ENCODE results near the gene KLHL13. TPM values are rescaled to one million over a fixed set of nuclear protein-coding genes. Genes with fewer than 3 reads are reported as not detected.
"Not testable (repeated sequence)": the region's sequence is repeated elsewhere in the genome, so short reads cannot be mapped to it uniquely, and the experiment has no call there.

Gene KLHL13
- total and polyA plus RNA-seq, 8 donors, result 1.8 to 45.0 (median 4.3) TPM

GRCh38 chrX:117959045-117959444 lies 157.6 kb downstream of the KLHL13 start:
- intact Hi-C loops (cut with DNase I; ENCODE audit: low total_unique reads), result no loop called here
- Histone ChIP-seq H3K27ac (no peak overlapping the region), H3K27me3 (no peaks in the 10 kb centered on the region), H3K9me3 (no peaks in the 10 kb centered on the region), H3K4me3 (no peak overlapping the region), H3K36me3 (no peaks in the 10 kb centered on the region), H3K4me1 (no peaks in the 10 kb centered on the region)
- no peak for DNase-seq
- TF ChIP-seq, protein P1, sequence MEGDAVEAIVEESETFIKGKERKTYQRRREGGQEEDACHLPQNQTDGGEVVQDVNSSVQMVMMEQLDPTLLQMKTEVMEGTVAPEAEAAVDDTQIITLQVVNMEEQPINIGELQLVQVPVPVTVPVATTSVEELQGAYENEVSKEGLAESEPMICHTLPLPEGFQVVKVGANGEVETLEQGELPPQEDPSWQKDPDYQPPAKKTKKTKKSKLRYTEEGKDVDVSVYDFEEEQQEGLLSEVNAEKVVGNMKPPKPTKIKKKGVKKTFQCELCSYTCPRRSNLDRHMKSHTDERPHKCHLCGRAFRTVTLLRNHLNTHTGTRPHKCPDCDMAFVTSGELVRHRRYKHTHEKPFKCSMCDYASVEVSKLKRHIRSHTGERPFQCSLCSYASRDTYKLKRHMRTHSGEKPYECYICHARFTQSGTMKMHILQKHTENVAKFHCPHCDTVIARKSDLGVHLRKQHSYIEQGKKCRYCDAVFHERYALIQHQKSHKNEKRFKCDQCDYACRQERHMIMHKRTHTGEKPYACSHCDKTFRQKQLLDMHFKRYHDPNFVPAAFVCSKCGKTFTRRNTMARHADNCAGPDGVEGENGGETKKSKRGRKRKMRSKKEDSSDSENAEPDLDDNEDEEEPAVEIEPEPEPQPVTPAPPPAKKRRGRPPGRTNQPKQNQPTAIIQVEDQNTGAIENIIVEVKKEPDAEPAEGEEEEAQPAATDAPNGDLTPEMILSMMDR (IDR thresholded peaks at IDR 0.05), result no peak
- no peak for TF ChIP-seq EP300 (IDR thresholded peaks at IDR 0.05)
- WGBS, 5 donors, result 76 to 90% (median 88%) methylated on average over 4 of the region's 4 CpGs

DNA sequence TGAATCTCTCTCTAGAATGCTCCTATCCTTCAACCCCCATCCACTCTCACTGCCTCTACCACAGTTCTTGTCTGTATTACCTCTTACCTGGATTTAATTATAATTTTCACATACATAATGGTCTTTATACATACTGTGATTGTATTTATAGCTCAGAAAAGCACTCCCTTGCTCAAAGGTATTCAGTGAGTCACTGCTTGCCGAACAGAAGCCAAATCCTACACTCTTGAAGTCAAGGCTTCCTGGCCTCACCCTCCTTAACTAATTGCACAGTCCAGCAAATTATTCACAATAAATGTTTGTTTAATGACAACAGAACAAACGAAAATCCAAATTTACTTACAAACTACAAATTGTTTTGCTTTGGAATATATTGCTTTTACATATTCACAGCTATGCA lies 159.5 kb downstream of the KLHL13 start:
- TF ChIP-seq EP300 (IDR thresholded peaks at IDR 0.05) (no peak), POLR2A (IDR thresholded peaks at IDR 0.05) (no peak), POLR2AphosphoS5 (IDR thresholded peaks at IDR 0.05) (no peak)
- TF ChIP-seq, protein P1 (IDR thresholded peaks at IDR 0.05), result no peak
- no peak overlapping the region for H3K4me3 ChIP-seq
- H3K36me3 ChIP-seq, result no peaks in the 10 kb centered on the region
- H3K4me1 ChIP-seq, result no peaks in the 10 kb centered on the region
- no peaks in the 10 kb centered on the region for H3K9me3 ChIP-seq
- H3K27ac ChIP-seq, result no peak overlapping the region
- intact Hi-C loops (cut with DNase I; ENCODE audit: low total_unique reads), result no loop called here
- DNase-seq, result peak in 1 of 2 donors; percentile 42
- no peaks in the 10 kb centered on the region for H3K27me3 ChIP-seq
- WGBS, 5 donors, result 19 to 34% (median 24%) methylated on average over 2 of the region's 2 CpGs

GRCh38 chrX:117939296-117939695 lies 177.3 kb downstream of the KLHL13 start:
- DNase-seq; H3K4me1 ChIP-seq; H3K27me3 ChIP-seq; intact Hi-C loops (cut with DNase I; ENCODE audit: low total_unique reads); H3K27ac ChIP-seq; H3K9me3 ChIP-seq; H3K4me3 ChIP-seq; H3K36me3 ChIP-seq: not testable (repeated sequence)
- WGBS, 5 donors, result 54 to 100% (median 70%) methylated on average over 1 of the region's 1 CpG

DNA sequence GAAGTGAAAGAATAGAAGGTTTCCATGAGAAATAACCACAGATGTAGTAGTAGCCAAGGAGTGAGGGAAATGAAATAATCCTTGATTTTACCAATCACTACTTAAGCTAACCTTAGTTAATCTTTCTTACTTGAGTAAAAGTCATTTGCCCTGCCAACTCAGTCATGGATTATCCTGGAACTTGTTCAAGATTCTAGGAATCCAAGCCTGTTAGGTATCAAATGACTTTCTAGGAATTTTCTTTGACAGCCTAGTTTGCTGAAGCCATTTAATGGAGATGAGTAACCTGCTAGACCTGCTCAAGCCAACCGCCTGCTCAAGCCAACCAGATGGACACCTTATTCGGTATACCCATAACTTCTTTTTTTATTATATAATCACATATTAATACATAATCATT lies 180.5 kb downstream of the KLHL13 start:
- intact Hi-C loops (cut with DNase I; ENCODE audit: low total_unique reads), result no loop called here
- no peak for TF ChIP-seq POLR2A (IDR thresholded peaks at IDR 0.05)
- TF ChIP-seq, protein P1 (IDR thresholded peaks at IDR 0.05), result no peak
- no peak for TF ChIP-seq EP300 (IDR thresholded peaks at IDR 0.05)
- TF ChIP-seq POLR2AphosphoS5 (IDR thresholded peaks at IDR 0.05), result no peak
- no peaks in the 10 kb centered on the region for H3K9me3 ChIP-seq
- no peaks in the 10 kb centered on the region for H3K27me3 ChIP-seq
- H3K4me3 ChIP-seq, result no peak overlapping the region
- no peaks in the 10 kb centered on the region for H3K36me3 ChIP-seq
- 78 to 98% (median 85%) methylated on average over 2 of the region's 2 CpGs for WGBS, 5 donors
- no peak for DNase-seq
- H3K27ac ChIP-seq, result no peak overlapping the region
- no peaks in the 10 kb centered on the region for H3K4me1 ChIP-seq

DNA sequence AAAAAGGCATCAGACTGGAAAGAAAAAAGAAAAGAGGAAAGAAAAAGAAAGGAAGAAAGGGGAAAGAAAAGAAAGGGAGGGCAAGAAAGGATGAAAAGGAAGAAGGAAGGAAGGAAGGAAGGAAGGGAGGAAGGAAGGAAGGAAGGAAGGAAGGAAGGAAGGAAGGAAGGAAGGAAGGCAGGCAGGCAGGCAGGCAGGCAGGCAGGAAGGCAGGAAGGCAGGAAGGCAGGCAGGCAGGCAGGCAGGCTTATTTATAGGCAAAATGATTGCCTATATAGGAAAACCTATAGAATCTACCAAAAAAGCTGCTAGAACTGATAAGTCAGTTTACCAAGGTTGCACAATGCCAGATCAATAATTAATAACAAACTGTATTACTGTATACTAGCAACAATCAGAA lies 186.5 kb downstream of the KLHL13 start:
- H3K27ac ChIP-seq; H3K27me3 ChIP-seq; H3K4me1 ChIP-seq; H3K36me3 ChIP-seq; intact Hi-C loops (cut with DNase I; ENCODE audit: low total_unique reads); H3K9me3 ChIP-seq; DNase-seq; H3K4me3 ChIP-seq: not testable (repeated sequence)

DNA sequence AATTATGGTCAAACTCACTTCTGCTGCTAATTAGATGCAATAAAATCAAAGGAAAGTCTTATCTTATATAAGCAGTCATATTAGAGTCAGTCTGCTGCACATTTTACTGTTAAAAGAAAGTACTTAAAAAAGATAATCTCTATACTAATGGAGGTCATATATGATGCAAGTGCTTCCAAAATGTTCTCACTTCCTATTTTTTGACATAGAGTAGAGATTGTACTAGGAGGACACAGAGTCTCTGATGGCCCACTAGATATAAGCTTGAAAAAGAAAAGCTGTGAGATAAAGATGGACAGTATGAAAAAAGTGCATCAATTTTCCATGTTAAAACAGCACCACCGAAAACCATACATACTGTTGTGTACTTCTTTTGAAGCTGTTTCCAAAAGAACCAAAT lies 196.9 kb downstream of the KLHL13 start:
- intact Hi-C loops (cut with DNase I; ENCODE audit: low total_unique reads), result no loop called here
- Histone ChIP-seq H3K4me3 (no peak overlapping the region), H3K27me3 (no peaks in the 10 kb centered on the region), H3K9me3 (no peaks in the 10 kb centered on the region), H3K4me1 (no peaks in the 10 kb centered on the region), H3K27ac (no peak overlapping the region), H3K36me3 (no peaks in the 10 kb centered on the region)
- no peak for DNase-seq
- 76 to 93% (median 86%) methylated on average over 1 of the region's 1 CpG for WGBS, 5 donors
- TF ChIP-seq EP300 (IDR thresholded peaks at IDR 0.05), result no peak
- TF ChIP-seq POLR2A (IDR thresholded peaks at IDR 0.05), result no peak
- no peak for TF ChIP-seq POLR2AphosphoS5 (IDR thresholded peaks at IDR 0.05)
- TF ChIP-seq, protein P1 (IDR thresholded peaks at IDR 0.05), result no peak
